ENCODE measurements around the gene CFAP74. TPM values are rescaled to one million over a fixed set of nuclear protein-coding genes. Genes with fewer than 3 reads are reported as not detected.

Gene CFAP74
- total RNA-seq, 1 donor from 2014 or later, result 0.12 TPM

DNA sequence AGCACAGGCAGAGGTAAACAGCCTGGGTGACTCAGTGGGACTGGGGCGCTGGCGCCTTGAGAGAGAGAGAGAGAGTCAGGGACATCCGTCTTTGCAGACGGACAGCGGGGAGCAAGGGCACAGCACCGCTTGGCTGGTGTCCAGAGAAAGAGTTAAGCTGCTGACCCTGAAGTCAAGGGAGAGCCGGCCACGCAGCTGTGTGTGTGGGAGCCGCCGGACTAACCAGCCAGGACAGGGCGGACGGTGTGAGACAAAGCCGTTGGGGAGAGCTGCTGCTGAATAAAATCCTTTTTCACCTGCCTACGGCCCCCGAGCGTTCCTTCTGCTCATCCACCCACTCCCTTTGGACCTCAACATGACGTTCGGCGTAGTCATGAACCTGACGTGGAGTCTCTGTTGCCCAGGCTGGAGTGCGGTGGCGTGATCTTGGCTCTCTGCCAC lies 14.5 kb downstream of the CFAP74 start:
- H3K27ac Mint-ChIP-seq (ENCODE audit: unreplicated experiment), result no peak overlapping the region
- no peaks in the 10 kb centered on the region for H3K36me3 Mint-ChIP-seq (ENCODE audit: low read depth)
- H3K4me1 Mint-ChIP-seq, result peaks cover 18% of the 10 kb centered on the region
- peaks cover 4% of the 10 kb centered on the region for H3K27me3 Mint-ChIP-seq (ENCODE audit: low read depth)
- H3K9me3 Mint-ChIP-seq, result no peaks in the 10 kb centered on the region
- H3K4me3 Mint-ChIP-seq, result no peak overlapping the region
- no peak for TF ChIP-seq CTCF (conservative IDR thresholded peaks at IDR 0.05)
- DNase-seq (ENCODE audit: low read depth, low spot score), result no peak

DNA sequence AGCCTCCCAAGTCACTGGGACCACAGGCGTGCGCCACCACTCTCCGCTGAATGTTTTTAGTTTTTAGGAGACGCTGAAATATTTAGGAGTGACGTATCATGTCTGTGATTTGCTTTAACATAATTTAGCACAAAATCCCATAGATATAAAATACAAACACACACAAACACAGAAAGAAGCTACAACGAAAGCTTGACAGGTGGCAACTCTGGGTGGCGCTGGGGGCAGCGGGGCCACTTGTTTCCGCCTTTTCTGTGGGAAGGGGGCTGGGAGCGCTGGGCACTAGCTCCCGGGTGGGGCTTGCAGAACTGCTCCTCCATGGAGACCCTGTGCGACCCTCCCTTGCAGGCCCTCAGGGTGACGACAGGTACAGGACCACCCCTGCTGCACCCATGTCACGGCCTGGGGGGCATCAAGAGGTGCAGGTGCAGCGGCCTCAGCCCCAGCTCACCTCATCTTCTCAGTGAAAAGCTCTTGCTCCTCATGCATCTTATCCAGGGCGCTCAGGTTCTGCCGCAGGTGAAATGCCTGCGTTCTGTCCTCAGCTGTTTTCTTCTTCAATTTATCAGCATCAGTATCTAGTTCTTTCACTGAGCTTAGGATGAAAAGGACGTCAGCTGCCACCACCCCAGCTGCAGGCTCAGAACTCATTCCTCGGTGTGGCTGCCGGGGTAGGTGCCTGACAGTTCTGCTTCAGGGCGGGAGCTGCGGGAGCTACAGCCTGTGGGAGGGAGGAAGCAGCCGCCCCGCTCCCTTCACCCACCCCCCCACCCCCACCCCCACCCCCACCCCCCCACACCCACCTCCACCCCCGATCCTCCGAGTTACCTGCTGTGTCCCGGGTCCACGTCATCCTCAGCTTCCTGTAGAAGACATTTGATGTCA lies 15.3 kb downstream of the CFAP74 start:
- H3K27ac Mint-ChIP-seq (ENCODE audit: unreplicated experiment), result no peak overlapping the region
- H3K4me3 Mint-ChIP-seq, result no peak overlapping the region
- H3K4me1 Mint-ChIP-seq, result peaks cover 17% of the 10 kb centered on the region
- no peak for DNase-seq (ENCODE audit: low read depth, low spot score)
- no peak for TF ChIP-seq CTCF (conservative IDR thresholded peaks at IDR 0.05)
- H3K9me3 Mint-ChIP-seq, result no peaks in the 10 kb centered on the region
- no peaks in the 10 kb centered on the region for H3K36me3 Mint-ChIP-seq (ENCODE audit: low read depth)
- peaks cover 4% of the 10 kb centered on the region for H3K27me3 Mint-ChIP-seq (ENCODE audit: low read depth)

DNA sequence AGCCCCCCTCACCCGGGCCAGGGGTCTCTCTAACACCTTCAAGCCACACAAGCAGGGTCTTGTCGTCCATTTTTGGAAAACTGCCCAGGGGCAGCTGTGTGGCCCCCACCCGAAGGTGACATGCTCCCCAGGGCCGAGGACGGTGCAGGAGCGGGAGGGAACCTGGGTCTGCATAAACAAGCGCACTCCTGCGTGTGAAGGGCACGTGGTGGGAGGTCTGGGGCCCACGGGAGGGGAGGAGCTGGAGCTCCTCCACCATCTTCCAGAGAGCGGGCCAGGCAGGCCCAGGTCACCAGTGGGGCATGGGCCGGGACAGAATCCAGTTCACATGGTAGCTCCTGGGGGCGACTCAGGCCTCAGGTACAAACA lies 16.5 kb downstream of the CFAP74 start:
- no peak for DNase-seq (ENCODE audit: low read depth, low spot score)
- H3K4me3 Mint-ChIP-seq, result no peak overlapping the region
- TF ChIP-seq CTCF (conservative IDR thresholded peaks at IDR 0.05), result no peak
- no peaks in the 10 kb centered on the region for H3K9me3 Mint-ChIP-seq
- no peaks in the 10 kb centered on the region for H3K36me3 Mint-ChIP-seq (ENCODE audit: low read depth)
- H3K27me3 Mint-ChIP-seq (ENCODE audit: low read depth), result peaks cover 4% of the 10 kb centered on the region
- H3K27ac Mint-ChIP-seq (ENCODE audit: unreplicated experiment), result no peak overlapping the region
- peaks cover 22% of the 10 kb centered on the region for H3K4me1 Mint-ChIP-seq

- TF ChIP-seq CTCF (conservative IDR thresholded peaks at IDR 0.05), result no peak
- H3K9me3 Mint-ChIP-seq, result no peaks in the 10 kb centered on the region
- no peaks in the 10 kb centered on the region for H3K36me3 Mint-ChIP-seq (ENCODE audit: low read depth)
- H3K4me3 Mint-ChIP-seq, result no peak overlapping the region
- H3K27ac Mint-ChIP-seq (ENCODE audit: unreplicated experiment), result peak overlapping the region; percentile 50
- H3K27me3 Mint-ChIP-seq (ENCODE audit: low read depth), result peaks cover 4% of the 10 kb centered on the region
- H3K4me1 Mint-ChIP-seq, result peaks cover 22% of the 10 kb centered on the region
- DNase-seq (ENCODE audit: low read depth, low spot score), result no peak
Measured at GRCh38 chr1:1986451-1987141, 17.0 kb downstream of the CFAP74 start.

- no peaks in the 10 kb centered on the region for H3K9me3 Mint-ChIP-seq
- H3K36me3 Mint-ChIP-seq (ENCODE audit: low read depth), result no peaks in the 10 kb centered on the region
- H3K27ac Mint-ChIP-seq (ENCODE audit: unreplicated experiment), result no peak overlapping the region
- DNase-seq (ENCODE audit: low read depth, low spot score), result no peak
- H3K4me1 Mint-ChIP-seq, result peaks cover 17% of the 10 kb centered on the region
- no peak overlapping the region for H3K4me3 Mint-ChIP-seq
- peaks cover 4% of the 10 kb centered on the region for H3K27me3 Mint-ChIP-seq (ENCODE audit: low read depth)
- TF ChIP-seq CTCF (conservative IDR thresholded peaks at IDR 0.05), result no peak
Measured at GRCh38 chr1:1985375-1986050, 18.1 kb downstream of the CFAP74 start.
